GM12892 (cell line): ENCODE measurements around the gene SLC35A4.
A peak's percentile ranks its signal among the peaks of the same experiment; 100 is the strongest.
"Not testable (repeated sequence)": the region's sequence is repeated elsewhere in the genome, so short reads cannot be mapped to it uniquely, and the experiment has no call there.

Experiments
- DNase-seq: peaks from one replicate; pipeline ENCODE4 v3.0.0; 2011; ENCODE audit not compliant: insufficient read length
- FAIRE-seq: peaks from 2 replicates; lab custom pipeline; 2011; peaks lifted over from hg19 to GRCh38; lab: Jason Lieb, UNC
- POLR2A ChIP-seq: IDR thresholded peaks from 2 replicates; pipeline ENCODE4 v1.6.1; 2011; ENCODE audit warnings: low read depth, low read length, control low read depth
- POLR2AphosphoS5 ChIP-seq: IDR thresholded peaks from 2 replicates; pipeline ENCODE4 v1.6.1; 2011; ENCODE audit warnings: low read depth, low read length, control low read depth
- TAF1 ChIP-seq: IDR thresholded peaks from 2 replicates; pipeline ENCODE4 v1.6.1; 2011; ENCODE audit warnings: low read depth, mild to moderate bottlenecking, control low read depth, low read length, borderline replicate concordance

SLC35A4 gene

DNA sequence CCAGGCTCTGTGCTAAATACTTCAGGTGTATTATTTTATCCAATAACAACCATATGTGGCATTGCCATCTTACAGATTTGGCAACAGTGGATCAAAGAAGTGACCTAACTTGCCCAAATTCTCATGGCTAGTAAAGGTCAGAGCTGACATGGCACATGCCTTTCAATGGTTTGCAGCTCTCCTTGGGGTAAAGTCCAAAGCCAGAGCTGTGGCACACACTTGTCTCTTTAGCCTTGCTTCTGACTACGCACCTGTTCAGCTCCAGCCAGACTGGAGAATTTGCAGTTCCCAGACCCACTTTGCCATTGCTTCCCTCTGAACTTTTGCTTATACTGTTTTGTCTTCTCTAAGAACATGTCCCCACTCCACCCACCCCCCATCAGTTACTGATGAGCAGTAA, 5.9 kb downstream of the SLC35A4 start:
- TF ChIP-seq TAF1 (no peak), POLR2AphosphoS5 (0 out of 2 replicates have a peak, but pooled peaks have one; percentile 7)
- DNase-seq (no peak), FAIRE-seq (no peak)

DNA sequence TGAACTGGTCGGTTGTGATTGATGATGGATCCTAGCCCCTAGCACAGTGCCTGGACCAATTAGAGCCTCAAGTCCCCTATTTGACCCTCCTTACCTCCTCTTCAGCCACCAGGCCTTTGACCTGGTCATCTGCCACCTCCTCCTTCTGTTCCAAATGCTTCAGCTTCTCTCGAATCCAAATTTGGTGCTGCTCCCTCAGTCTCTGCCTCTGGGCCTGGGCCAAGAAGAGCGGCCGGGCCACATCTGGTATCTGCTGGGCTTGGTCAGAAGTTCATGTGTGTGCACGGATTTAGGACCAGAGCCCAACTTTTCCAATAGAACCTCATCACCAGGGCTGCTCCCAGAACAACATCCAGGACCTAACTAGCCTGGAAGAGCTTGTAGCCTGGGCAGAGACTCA, 6.5 kb downstream of the SLC35A4 start:
- TF ChIP-seq POLR2AphosphoS5: no peak
- FAIRE-seq (no peak), DNase-seq (no peak)

GRCh38 chr5:140573683-140574082, 9.1 kb downstream of the SLC35A4 start:
- DNase-seq (no peak), FAIRE-seq (no peak)
- TF ChIP-seq TAF1 (no peak), POLR2A (no peak), POLR2AphosphoS5 (no peak)

DNA sequence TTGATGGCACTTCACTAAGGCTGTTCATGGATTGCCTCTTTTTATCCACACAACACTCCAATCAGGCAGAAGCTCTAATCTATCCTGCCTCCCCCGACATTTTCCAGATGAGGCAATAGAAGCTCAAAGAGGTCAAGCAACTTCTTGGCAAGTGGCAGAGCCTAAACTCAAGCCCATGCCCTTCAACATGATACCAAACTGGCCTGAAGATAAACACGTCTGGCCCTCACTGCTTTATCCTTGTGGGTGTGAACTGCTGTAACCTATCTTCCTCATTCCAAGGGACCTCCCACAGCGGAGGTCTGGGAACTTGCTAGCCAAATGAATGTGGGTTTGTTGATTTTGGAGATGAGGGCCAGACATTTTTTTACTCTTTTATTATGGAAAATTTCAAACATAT, 9.5 kb downstream of the SLC35A4 start:
- no peak for TF ChIP-seq POLR2AphosphoS5
- no peak for TF ChIP-seq TAF1
- no peak for TF ChIP-seq POLR2A
- no peak for FAIRE-seq

GRCh38 chr5:140575309-140575708, 10.7 kb downstream of the SLC35A4 start:
- TF ChIP-seq POLR2A: no peak
- TF ChIP-seq POLR2AphosphoS5: no peak
- no peak for TF ChIP-seq TAF1
- FAIRE-seq (no peak), DNase-seq (no peak)

More for the DNA sequence above, 9.5 kb downstream of the SLC35A4 start:
- DNase-seq: no peak

DNA sequence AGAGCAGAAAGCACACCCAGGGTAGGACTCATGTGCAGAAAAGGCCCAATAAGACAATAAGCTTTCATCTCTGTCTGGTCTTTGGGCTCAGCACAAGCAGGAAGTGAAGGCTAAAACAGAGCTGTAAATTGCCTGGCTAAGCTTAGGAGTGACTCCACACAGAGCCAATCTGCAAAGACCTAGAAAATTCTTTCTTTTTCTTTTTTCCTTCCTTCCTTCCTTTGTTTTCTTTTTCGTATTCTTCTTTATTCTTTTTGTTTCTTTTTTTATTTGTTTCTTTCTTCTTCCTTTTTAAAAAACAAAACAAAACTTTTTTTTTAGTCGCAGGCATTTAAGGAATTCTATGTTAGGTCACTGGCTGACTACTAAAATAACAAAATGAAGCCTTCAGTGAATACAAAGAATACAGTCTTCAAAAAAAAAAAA, 12.2 kb downstream of the SLC35A4 start:
- no peak for FAIRE-seq

DNA sequence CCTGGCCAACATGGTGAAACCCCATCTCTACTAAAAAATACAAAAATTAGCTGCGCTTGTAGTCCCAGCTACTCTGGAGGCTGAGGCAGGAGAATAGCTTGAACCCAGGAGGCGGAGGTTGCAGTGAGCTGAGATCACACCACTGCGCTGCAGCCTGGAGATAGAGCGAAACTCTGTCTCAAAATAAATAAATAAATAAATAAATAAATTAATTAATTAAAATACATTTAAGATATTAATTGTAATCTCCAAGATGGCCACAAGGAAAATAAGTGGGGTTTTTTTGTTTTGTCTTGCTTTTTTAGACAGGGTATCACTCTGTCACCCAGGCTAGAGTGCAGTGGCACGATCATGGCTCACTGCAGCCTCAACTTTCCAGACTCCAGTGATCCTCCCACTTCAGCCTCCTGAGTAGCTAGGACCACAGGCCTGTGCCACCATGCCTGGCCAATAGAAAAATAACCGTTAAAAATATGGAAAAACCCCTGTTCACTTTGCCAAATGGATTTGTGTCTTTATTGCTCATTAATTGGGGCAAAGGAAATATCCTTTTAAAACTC, 14.6 kb downstream of the SLC35A4 start:
- DNase-seq, FAIRE-seq: not testable (repeated sequence)

More for the DNA sequence above, 12.2 kb downstream of the SLC35A4 start:
- DNase-seq: no peak
- TF ChIP-seq POLR2A (no peak), TAF1 (no peak), POLR2AphosphoS5 (no peak)

DNA sequence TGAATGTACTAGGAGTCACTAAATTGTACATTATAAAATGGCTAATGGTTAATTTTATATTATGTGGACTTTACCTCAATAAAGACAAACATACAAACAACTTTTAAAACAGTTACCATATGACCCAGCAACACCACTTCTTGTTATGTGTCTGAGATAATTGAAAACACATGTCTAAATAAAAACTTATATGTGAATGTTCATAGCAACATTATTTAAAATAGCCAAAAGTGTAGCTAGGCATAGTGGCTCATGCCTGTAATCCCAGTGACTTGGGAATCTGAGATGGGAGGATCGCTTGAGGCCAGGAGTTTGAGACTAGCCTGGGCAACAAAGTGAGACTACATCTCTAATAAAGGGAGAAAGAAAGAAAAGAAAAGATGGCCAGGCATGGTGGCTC, 22.9 kb downstream of the SLC35A4 start:
- no peak for DNase-seq
- FAIRE-seq: no peak
- TF ChIP-seq TAF1 (no peak), POLR2AphosphoS5 (no peak), POLR2A (no peak)

- no peak for FAIRE-seq
- no peak for TF ChIP-seq POLR2A
- DNase-seq: no peak
Measured at GRCh38 chr5:140588311-140589070, 23.9 kb downstream of the SLC35A4 start.

DNA sequence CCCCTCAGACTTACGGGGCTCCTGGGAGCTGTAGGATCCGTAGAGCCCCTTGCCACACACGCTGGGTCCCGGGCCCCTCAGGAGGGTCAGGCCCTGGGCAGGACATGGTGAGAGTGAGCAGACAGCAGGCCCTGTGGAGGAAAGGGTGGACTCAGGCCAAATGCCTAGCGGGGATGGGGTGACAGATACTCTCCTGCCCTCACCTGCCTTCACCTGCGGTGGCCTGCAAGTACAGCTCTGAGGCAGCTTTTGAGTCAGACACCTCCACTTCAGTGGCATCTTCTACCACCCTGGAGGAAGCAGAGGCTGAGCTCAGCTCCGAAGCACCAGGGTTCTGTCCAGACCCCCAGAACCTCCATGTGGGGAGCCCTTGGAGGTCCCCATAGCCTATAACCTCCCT, 26.2 kb downstream of the SLC35A4 start:
- FAIRE-seq (no peak), DNase-seq (no peak)
- no peak for TF ChIP-seq POLR2A
- TF ChIP-seq POLR2AphosphoS5: no peak
- no peak for TF ChIP-seq TAF1

DNA sequence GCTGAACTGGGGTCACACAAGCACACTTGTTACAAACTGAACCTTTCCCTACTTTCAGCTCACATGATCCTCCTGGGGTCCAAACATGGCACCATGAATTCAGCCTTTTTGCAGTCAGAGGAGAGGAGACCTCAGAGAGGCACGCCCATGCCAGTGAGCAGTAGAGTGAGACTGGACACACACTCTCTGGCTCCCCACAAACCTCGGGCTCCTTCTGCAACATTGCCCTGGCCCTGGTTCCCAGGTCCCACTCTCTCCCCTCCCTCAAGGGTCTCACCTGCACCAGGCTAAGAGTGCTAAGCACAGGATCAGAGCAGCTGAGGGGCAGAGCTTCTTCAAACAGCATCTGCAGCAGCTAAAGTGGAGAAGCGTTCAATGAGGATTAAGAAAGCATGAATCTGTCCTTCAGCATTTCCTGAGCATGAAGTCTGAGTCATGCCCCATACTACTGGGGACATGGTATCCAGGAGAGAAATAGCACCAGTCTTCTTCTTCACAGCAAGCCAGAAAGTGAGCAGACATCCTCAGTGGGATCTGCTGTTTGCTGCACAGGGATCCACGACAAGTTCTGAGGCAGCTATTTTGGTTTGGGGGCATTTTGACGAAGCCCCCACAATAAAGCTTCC, 27.2 kb downstream of the SLC35A4 start:
- DNase-seq (no peak), FAIRE-seq (no peak)
- TF ChIP-seq POLR2A: no peak
- no peak for TF ChIP-seq TAF1
- TF ChIP-seq POLR2AphosphoS5: no peak

- not testable (repeated sequence) for DNase-seq, FAIRE-seq
Measured at GRCh38 chr5:140593070-140593469, 28.4 kb downstream of the SLC35A4 start.
